Fibroblast of lung (primary cell): ENCODE results near the gene SLC10A2.

Source experiments
- EZH2 ChIP-seq: IDR thresholded peaks from 2 replicates; pipeline ENCODE4 v1.5.1; 2012; ENCODE audit warnings: low read length, control low read depth, mild to moderate bottlenecking; ENCODE audit errors: missing control alignments
- TF ChIP-seq, protein P1 (sequence below), 2 donors: IDR thresholded peaks in 1 of 2; conservative IDR thresholded peaks in 1 of 2; 1 replicate in 1 of 2; 2 replicates in 1 of 2; pipeline ENCODE4 v1.5.1; 2011 to 2012; ENCODE audit warnings: low read length in 2 of 2, control low read depth in 1 of 2, inconsistent platforms in 1 of 2, low read depth in 1 of 2, mild to moderate bottlenecking in 1 of 2

GRCh38 chr13:103029798-103030197 is 36.4 kb downstream of the SLC10A2 start:
- TF ChIP-seq, protein P1, sequence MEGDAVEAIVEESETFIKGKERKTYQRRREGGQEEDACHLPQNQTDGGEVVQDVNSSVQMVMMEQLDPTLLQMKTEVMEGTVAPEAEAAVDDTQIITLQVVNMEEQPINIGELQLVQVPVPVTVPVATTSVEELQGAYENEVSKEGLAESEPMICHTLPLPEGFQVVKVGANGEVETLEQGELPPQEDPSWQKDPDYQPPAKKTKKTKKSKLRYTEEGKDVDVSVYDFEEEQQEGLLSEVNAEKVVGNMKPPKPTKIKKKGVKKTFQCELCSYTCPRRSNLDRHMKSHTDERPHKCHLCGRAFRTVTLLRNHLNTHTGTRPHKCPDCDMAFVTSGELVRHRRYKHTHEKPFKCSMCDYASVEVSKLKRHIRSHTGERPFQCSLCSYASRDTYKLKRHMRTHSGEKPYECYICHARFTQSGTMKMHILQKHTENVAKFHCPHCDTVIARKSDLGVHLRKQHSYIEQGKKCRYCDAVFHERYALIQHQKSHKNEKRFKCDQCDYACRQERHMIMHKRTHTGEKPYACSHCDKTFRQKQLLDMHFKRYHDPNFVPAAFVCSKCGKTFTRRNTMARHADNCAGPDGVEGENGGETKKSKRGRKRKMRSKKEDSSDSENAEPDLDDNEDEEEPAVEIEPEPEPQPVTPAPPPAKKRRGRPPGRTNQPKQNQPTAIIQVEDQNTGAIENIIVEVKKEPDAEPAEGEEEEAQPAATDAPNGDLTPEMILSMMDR (conservative IDR thresholded peaks at IDR 0.05 in 1 of 2, IDR thresholded peaks at IDR 0.05 in 1 of 2; ENCODE audit: low read depth in 1 of 2, low read length in 2 of 2): no peak
- TF ChIP-seq EZH2: no peak
